NOMO-1 (cell line): ENCODE results near the gene USP14.
A peak's percentile ranks its signal among the peaks of the same experiment; 100 is the strongest.
"Not testable (repeated sequence)": the region's sequence is repeated elsewhere in the genome, so short reads cannot be mapped to it uniquely, and the experiment has no call there.

Experiments used
- DNase-seq, 2 experiments: peaks; one replicate each; lab custom pipeline; 2025; ENCODE audit not compliant: unreplicated experiment in 2 of 2; lab: John Stamatoyannopoulos, UW

USP14 gene

GRCh38 chr18:158128-159036, at the start of gene USP14:
Gene USP14, plus strand, starts transcription at chr18:158557. Its CDS starts 142 bp downstream, at chr18:158699.
- peak; percentile 96 for DNase-seq

GRCh38 chr18:108665-109063, 49.7 kb upstream of the USP14 start:
- not testable (repeated sequence) for DNase-seq

DNA sequence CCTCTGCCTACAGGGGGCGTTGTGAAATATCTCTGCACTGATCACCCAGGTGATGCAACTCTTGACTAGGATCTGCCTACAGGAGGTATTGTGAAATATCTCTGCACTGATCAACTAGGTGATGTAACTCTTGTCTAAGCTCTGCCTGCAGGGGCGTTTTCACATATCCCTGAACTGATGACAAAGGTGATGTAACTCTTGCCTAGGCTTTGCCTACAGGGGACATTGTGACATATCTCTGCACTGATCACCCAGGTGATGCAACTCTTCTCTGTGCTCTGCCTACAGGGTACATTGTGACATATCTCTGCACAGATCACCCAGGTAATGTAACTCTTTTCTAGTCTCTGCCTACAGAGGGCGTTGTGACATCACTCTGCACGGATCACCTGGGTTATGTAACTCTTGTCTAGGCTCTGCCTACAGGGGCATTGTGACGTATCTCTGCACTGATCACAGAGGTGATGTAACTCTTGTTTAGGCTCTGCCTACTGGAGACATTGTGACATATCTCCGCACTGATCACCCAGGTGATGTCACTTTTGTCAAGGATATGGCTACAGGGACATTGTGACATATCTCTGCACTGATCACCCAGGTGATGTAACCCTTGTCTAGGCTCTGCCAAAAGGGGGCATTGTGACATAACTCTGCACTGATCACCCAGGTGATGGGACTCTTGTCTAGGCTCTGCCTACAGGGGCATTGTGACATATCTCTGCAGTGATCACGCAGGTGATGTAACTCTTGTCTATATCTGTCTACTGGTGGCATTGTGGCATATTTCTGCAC, 49.0 kb upstream of the USP14 start:
- not testable (repeated sequence) for DNase-seq

DNA sequence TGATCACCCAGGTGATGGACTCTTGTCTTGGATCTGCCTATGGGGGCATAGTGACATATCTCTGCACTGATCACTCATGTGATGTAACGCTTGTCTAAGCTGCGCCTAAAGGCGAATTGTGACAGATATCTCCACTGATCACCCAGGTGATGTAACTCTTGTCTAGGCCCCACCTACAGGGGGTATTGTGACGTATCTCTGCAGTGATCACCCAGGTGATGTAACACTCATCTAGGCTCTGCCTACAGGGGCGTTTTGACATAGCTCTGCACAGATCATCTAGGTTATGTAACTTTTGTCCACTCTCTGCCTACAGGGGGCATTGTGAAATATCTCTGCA, 48.5 kb upstream of the USP14 start:
- not testable (repeated sequence) for DNase-seq

GRCh38 chr18:110351-111201, 47.8 kb upstream of the USP14 start:
- not testable (repeated sequence) for DNase-seq

- no peak for DNase-seq
Measured at GRCh38 chr18:111306-112014, 46.9 kb upstream of the USP14 start.

GRCh38 chr18:112015-112733, 46.2 kb upstream of the USP14 start:
- not testable (repeated sequence) for DNase-seq

- DNase-seq, result not testable (repeated sequence)
Measured at GRCh38 chr18:120539-121260, 37.7 kb upstream of the USP14 start.

DNA sequence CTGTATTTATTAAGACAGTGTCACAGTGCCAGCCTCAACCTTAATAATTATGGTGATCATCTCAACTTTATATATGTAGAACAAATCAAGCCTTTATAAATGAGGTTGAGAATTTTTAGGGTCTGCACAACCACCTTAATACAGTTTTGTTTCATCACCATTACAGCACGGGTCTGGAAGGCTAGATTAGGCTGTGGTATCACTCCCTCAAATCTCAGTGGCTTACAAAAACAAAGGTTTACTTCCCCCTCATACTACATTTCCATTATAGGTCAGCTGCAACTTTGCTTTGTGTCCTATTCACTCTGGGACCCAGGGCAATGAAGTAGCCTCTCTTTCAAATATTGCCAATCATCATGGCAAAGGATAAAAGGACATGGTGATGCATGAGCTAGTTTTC, 23.3 kb upstream of the USP14 start:
- DNase-seq, result no peak

DNA sequence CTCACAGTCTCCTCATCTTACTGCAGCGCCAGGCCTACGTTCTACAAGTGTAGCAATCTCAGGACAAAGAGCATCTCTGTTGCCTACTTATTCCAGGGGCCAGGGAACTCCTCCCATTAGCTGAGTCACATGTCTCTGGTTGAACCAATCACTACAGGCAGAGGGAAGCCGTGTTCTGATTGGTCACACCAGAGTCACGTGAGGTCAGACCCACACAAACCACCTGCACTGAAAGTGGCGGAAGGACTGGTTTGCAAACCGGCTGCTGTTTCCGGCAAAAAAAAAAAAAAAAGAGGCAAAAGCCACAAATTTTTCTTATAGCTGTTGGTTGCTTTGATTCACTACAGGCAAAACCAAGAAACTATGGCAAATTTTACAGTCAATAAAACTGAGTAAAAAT, 21.9 kb upstream of the USP14 start:
- no peak for DNase-seq

GRCh38 chr18:137327-137726, 21.0 kb upstream of the USP14 start:
- no peak for DNase-seq

GRCh38 chr18:140670-141266, 17.6 kb upstream of the USP14 start:
- no peak for DNase-seq

DNA sequence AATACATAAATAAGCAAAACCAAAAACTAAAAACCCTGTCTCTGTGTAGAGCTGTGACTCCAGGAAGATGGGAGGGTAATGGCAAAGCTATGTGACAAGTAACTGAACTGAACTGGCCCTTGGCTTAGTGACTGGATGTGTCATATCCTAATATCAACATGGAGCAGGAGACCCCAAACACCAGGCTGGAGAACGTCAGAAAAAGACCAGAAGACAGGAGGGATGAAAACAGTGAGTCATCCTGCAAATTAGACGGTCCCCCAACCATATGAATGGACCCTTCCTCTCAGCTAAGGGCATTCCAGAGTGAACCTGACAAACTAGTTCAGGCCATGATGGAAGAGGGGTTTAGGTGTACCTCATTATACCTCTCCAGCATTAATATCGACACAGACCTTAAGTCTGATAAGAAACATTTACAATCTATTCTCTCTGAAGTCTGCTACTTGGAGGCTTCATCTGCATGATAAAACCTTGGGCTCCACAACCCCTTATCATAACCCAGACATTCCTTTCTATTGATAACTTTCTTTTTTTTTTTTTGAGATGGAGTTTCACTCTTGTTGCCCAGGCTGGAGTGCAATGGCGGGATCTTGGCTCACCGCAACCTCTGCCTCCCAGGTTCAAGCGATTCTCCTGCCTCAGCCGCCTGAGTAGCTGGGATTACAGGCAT, 15.6 kb upstream of the USP14 start:
- DNase-seq, result not testable (repeated sequence)

DNA sequence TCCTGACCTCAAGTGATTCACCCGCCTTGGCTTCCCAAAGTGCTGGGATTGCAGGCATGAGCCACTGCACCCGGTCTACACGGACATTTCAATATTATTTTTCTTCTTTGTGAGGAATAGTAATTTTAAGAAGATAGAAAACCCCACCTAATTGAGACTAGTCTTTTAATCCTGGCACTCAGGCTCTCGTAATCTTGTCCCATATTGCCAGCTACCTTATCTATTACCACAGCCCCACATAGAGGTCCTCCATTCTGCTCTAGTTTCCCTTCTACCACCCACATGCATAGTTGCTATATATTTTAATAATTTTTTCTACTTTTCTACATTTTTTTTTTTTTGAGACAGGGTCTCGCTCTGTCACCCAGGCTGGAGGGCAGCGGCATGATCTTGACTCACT, 9.5 kb upstream of the USP14 start:
- DNase-seq, result no peak

GRCh38 chr18:154151-154550, 4.2 kb upstream of the USP14 start:
- no peak for DNase-seq

DNA sequence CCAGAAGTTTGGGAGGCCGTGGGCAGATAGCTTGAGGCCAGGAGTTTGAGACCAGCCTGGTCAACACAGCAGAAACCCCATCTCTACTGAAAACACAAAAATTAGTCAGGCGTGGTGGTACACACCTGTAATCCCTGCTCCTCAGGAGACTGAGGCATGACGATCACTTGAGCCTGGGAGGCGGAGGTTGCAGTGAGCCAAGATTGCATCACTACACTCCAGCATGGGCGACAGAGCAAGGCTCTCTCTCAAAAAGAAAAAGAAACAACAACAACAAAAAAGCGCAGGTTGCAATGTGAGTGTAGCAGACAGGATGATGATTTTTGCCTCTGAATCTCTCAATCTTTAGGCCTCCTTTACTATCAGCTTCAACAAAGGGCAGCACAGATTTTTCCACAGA, 2.7 kb upstream of the USP14 start:
- no peak for DNase-seq

- no peak for DNase-seq
Measured at GRCh38 chr18:156514-157230, 1.7 kb upstream of the USP14 start.
